ENCODE data around the gene ZSWIM5.

ZSWIM5 gene

GRCh38 chr1:45043094-45043493 lies 163.3 kb downstream of the ZSWIM5 start:
- TF ChIP-seq, protein P1, sequence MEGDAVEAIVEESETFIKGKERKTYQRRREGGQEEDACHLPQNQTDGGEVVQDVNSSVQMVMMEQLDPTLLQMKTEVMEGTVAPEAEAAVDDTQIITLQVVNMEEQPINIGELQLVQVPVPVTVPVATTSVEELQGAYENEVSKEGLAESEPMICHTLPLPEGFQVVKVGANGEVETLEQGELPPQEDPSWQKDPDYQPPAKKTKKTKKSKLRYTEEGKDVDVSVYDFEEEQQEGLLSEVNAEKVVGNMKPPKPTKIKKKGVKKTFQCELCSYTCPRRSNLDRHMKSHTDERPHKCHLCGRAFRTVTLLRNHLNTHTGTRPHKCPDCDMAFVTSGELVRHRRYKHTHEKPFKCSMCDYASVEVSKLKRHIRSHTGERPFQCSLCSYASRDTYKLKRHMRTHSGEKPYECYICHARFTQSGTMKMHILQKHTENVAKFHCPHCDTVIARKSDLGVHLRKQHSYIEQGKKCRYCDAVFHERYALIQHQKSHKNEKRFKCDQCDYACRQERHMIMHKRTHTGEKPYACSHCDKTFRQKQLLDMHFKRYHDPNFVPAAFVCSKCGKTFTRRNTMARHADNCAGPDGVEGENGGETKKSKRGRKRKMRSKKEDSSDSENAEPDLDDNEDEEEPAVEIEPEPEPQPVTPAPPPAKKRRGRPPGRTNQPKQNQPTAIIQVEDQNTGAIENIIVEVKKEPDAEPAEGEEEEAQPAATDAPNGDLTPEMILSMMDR (IDR thresholded peaks at IDR 0.05) = no peak
- Histone ChIP-seq H3K4me3 (ENCODE audit: low read depth in 1 of 2, low read length in 1 of 2) (no peak overlapping the region), H3K27ac (no peak overlapping the region), H3K4me1 (ENCODE audit: control insufficient read depth in 1 of 2, insufficient read depth in 1 of 2, low read depth in 1 of 2, low read length in 1 of 2) (no peaks in the 10 kb centered on the region), H3K36me3 (no peaks in the 10 kb centered on the region), H3K9me3 (no peaks in the 10 kb centered on the region), H3K27me3 (no peaks in the 10 kb centered on the region)

GRCh38 chr1:45040297-45040696 lies 166.1 kb downstream of the ZSWIM5 start:
- no peak overlapping the region for H3K27ac ChIP-seq
- H3K4me3 ChIP-seq (ENCODE audit: low read depth in 1 of 2, low read length in 1 of 2) = no peak overlapping the region
- no peaks in the 10 kb centered on the region for H3K4me1 ChIP-seq (ENCODE audit: control insufficient read depth in 1 of 2, insufficient read depth in 1 of 2, low read depth in 1 of 2, low read length in 1 of 2)
- H3K27me3 ChIP-seq = no peaks in the 10 kb centered on the region
- no peaks in the 10 kb centered on the region for H3K9me3 ChIP-seq
- TF ChIP-seq, protein P1 (IDR thresholded peaks at IDR 0.05) = no peak
- H3K36me3 ChIP-seq = no peaks in the 10 kb centered on the region

DNA sequence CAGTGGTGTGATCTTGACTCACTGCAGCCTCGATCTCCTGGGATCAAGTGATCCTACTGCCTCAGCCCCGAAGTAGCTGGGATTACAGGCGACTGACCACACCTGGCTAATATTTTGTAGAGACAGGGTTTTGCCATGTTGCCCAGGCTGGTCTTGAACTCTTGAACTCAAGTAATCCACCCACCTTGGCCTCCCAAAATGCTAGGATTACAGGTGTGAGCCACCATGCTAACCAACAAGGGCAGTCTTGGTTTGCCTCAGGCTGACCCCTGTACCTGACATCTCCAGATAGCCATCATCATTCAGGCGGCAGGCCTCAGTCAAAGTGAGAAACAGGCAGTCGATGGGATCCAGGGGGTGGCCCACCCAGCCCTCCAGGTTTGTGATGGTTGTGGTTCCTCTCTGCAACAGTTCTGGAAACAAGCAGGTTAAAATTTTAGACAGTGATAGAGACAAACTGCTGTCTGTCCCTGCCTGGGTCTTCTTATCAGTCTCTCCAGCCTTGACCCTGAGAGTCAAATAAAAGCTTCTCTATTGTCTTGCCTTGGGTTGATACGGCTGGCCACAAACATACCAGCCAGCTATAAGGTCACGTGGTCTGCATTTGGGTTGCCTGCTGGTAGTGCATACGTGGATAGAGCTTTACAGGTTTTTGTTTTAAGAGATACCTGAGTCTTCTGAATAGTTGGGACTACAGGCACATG lies 167.6 kb downstream of the ZSWIM5 start:
- no peak overlapping the region for H3K27ac ChIP-seq
- no peaks in the 10 kb centered on the region for H3K27me3 ChIP-seq
- TF ChIP-seq, protein P1 (IDR thresholded peaks at IDR 0.05) = no peak
- no peaks in the 10 kb centered on the region for H3K36me3 ChIP-seq
- H3K9me3 ChIP-seq = no peaks in the 10 kb centered on the region
- H3K4me1 ChIP-seq (ENCODE audit: control insufficient read depth in 1 of 2, insufficient read depth in 1 of 2, low read depth in 1 of 2, low read length in 1 of 2) = no peaks in the 10 kb centered on the region
- H3K4me3 ChIP-seq (ENCODE audit: low read depth in 1 of 2, low read length in 1 of 2) = no peak overlapping the region

- Histone ChIP-seq H3K36me3 (no peaks in the 10 kb centered on the region), H3K4me1 (ENCODE audit: control insufficient read depth in 1 of 2, insufficient read depth in 1 of 2, low read depth in 1 of 2, low read length in 1 of 2) (no peaks in the 10 kb centered on the region), H3K27ac (no peak overlapping the region), H3K4me3 (ENCODE audit: low read depth in 1 of 2, low read length in 1 of 2) (no peak overlapping the region), H3K27me3 (no peaks in the 10 kb centered on the region), H3K9me3 (no peaks in the 10 kb centered on the region)
- TF ChIP-seq, protein P1 (IDR thresholded peaks at IDR 0.05) = no peak
Observed at GRCh38 chr1:45038240-45038639, 168.2 kb downstream of the ZSWIM5 start.

DNA sequence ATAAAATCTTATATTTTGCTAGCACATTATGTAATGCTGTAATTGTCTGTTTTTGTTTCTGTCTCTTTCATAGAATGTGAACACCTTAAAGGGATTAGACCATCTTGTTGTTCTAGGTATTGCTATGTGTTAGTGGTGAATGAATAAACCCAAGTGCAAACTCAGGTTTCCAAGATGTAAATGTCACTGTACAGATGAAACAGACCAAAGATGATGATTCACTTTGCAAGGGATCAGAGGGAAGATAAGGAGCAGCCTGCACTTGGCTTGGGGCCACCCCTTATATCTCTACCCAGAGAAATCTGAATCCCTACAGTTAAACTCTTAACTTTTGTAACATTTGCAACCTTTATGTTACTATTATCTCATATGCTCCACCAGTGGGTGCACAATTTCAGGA lies 168.9 kb downstream of the ZSWIM5 start:
- TF ChIP-seq, protein P1 (IDR thresholded peaks at IDR 0.05) = no peak
- Histone ChIP-seq H3K36me3 (no peaks in the 10 kb centered on the region), H3K4me1 (ENCODE audit: control insufficient read depth in 1 of 2, insufficient read depth in 1 of 2, low read depth in 1 of 2, low read length in 1 of 2) (no peaks in the 10 kb centered on the region), H3K27me3 (no peaks in the 10 kb centered on the region), H3K27ac (no peak overlapping the region), H3K4me3 (ENCODE audit: low read depth in 1 of 2, low read length in 1 of 2) (no peak overlapping the region), H3K9me3 (no peaks in the 10 kb centered on the region)

Measured in neutrophil (primary cell).